Thoracic aorta (tissue), 2 donors: ENCODE data around the gene USB1. TPM values are rescaled to one million over a fixed set of nuclear protein-coding genes. Genes with fewer than 3 reads are reported as not detected.

ENCODE experiments used
- ATAC-seq: fragments of 150-250 bp; one replicate; pipeline ENCODE4 v1.8.0; 2017; ENCODE audit warnings: low read depth; ENCODE audit not compliant: insufficient number of reproducible peaks, low FRiP score
- DNase-seq: peaks from one replicate; pipeline ENCODE4 v3.0.0-alpha.2; 2020; ENCODE audit warnings: low spot score
- H3K27ac ChIP-seq, 2 donors: fragments of 200-600 bp; sonication (generic); 1 replicate in 1 of 2; 2 replicates in 1 of 2; pipeline ENCODE4 v1.5.1; 2016; ENCODE audit warnings: mild to moderate bottlenecking in 2 of 2, moderate library complexity in 2 of 2
- H3K27me3 ChIP-seq: fragments of 200-600 bp; sonication (generic); replicated peaks from 2 replicates; pipeline ENCODE4 v1.6.0; 2016; ENCODE audit warnings: mild to moderate bottlenecking; ENCODE audit not compliant: insufficient read depth
- H3K36me3 ChIP-seq: fragments of 200-600 bp; sonication (generic); one replicate; pipeline ENCODE4 v1.5.1; 2016
- H3K4me1 ChIP-seq, 2 donors: fragments of 200-600 bp; sonication (generic); 1 replicate in 1 of 2; 2 replicates in 1 of 2; pipeline versions ENCODE4 v1.5.1 to v1.6.0; 2016; ENCODE audit warnings: low read depth in 2 of 2, mild to moderate bottlenecking in 1 of 2; ENCODE audit not compliant: control insufficient read depth in 1 of 2
- H3K4me3 ChIP-seq: fragments of 200-600 bp; sonication (generic); 2 replicates; pipeline ENCODE4 v1.5.1; 2016; ENCODE audit warnings: mild to moderate bottlenecking
- H3K9me3 ChIP-seq: fragments of 200-600 bp; sonication (generic); 2 replicates; pipeline ENCODE4 v1.5.1; 2016
- CTCF ChIP-seq: fragments of 200-600 bp; sonication (generic); IDR thresholded peaks from one replicate; pipeline ENCODE4 v1.5.1; 2019; ENCODE audit warnings: antibody characterized with exemption
- total RNA-seq, 2 donors: library from RNA; depleted of rRNA; stranded (reverse); fragments of >200 nt; gene quantifications; one replicate each; pipeline versions ENCODE4 v1.1.0 to v1.2.3, GENCODE V29; 2016

The USB1 gene
- total RNA-seq, 2 donors from 2014 or later, result 55.9 to 90.3 TPM

GRCh38 chr16:58070585-58070984 lies 69.4 kb downstream of the USB1 start:
- no peak overlapping the region for H3K27ac ChIP-seq
- ATAC-seq (no peak), DNase-seq (no peak)
- H3K9me3 ChIP-seq, result no peaks in the 10 kb centered on the region
- H3K4me3 ChIP-seq, result no peak overlapping the region
- H3K27me3 ChIP-seq, result no peaks in the 10 kb centered on the region
- no peaks in the 10 kb centered on the region for H3K4me1 ChIP-seq
- no peaks in the 10 kb centered on the region for H3K36me3 ChIP-seq
- TF ChIP-seq CTCF, result no peak

Other genes with a start within 250 kb of the USB1 start
- 100 to 1,000 TPM; 109 to 123 TPM for gene KIFC3, start 198.9 kb upstream of the USB1 start, total RNA-seq
- gene CNGB1, start 30.3 kb upstream of the USB1 start, total RNA-seq, result not detected
- gene ZNF319, start 735 bp upstream of the USB1 start, total RNA-seq, result 10 to 100 TPM in 1 of 2 donors, 1 to 10 TPM in 1; 6.0 to 13.8 TPM
- 1 to 10 TPM; 2.1 to 3.8 TPM for gene MMP15, start 24.3 kb downstream of the USB1 start, total RNA-seq
- gene CFAP20, start 128.0 kb downstream of the USB1 start, total RNA-seq, result 10 to 100 TPM; 48.5 to 52.5 TPM
- gene CSNK2A2, start 196.7 kb downstream of the USB1 start, total RNA-seq, result 10 to 100 TPM; 29.2 to 40.1 TPM